GM18505 (cell line): ENCODE measurements around the gene AOAH.
A peak's percentile ranks its signal among the peaks of the same experiment; 100 is the strongest.

Experiments used
- ATAC-seq: cut with Tn5 transposase; IDR thresholded peaks from one replicate; pipeline ENCODE4 v1.9.1; 2021; ENCODE audit not compliant: unreplicated experiment
- POLR2A ChIP-seq: IDR thresholded peaks from 4 replicates; pipeline ENCODE4 v1.6.1; 2011; ENCODE audit warnings: borderline replicate concordance; ENCODE audit not compliant: insufficient read depth, insufficient read length; ENCODE audit errors: extremely low read depth

The AOAH gene, protein sequence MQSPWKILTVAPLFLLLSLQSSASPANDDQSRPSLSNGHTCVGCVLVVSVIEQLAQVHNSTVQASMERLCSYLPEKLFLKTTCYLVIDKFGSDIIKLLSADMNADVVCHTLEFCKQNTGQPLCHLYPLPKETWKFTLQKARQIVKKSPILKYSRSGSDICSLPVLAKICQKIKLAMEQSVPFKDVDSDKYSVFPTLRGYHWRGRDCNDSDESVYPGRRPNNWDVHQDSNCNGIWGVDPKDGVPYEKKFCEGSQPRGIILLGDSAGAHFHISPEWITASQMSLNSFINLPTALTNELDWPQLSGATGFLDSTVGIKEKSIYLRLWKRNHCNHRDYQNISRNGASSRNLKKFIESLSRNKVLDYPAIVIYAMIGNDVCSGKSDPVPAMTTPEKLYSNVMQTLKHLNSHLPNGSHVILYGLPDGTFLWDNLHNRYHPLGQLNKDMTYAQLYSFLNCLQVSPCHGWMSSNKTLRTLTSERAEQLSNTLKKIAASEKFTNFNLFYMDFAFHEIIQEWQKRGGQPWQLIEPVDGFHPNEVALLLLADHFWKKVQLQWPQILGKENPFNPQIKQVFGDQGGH

DNA sequence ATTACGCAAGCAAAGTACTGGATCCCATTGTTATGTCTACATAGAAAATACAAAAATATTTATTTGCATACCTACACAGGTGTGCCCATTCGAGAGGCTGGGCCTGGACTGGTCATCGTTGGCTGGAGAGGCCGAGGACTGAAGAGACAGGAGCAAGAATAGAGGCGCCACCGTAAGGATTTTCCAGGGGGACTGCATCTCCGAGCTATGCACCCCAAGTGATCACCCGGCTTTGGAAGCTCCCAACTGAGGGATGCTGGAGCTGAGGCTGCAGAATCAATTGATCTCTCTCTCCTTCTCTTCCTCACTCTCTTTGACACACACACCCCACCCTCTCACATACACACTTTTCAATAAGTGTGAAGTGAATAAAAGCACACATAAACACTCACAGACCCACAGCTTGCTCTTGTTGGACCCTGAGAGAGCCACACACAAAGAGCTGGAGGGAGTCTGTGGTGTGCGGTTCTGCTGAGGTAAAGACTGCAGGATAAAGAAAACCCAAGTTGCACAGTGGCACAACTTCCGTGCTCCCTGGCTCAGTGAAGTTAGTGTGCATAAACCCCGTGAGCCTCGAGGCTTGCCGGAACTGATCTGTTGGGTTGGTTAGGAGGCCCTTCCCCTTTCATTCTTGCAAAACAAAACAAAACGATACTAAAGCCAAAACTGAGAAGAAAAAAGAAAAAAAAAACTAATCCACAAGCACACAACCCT is at the start of gene AOAH:
AOAH (minus strand) TSS at position 544 of the 714 bp plus-strand sequence; CDS start at position 198, 346 bp downstream.
- TF ChIP-seq POLR2A = no peak
- peak; percentile 88 for ATAC-seq

DNA sequence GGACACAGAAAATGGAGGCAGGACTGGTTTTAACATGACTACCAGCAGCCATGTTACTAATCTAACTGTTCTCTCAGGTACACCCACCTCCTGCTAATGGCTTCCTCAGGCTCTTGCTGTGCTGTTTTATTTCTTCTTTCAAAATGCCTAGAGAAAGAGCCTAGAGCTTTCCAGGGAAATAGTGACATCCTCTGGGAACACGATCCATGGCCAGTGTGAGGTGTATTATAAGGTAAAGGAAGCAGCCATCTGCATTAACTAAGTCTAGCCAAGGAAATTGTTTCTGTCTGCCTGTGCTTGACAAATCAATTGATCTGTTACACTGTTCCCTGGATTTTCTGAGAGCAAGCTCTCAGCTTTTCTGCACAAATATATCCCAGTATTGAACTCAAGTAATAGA is 42.2 kb upstream of the AOAH start:
- TF ChIP-seq POLR2A = no peak
- no peak for ATAC-seq

DNA sequence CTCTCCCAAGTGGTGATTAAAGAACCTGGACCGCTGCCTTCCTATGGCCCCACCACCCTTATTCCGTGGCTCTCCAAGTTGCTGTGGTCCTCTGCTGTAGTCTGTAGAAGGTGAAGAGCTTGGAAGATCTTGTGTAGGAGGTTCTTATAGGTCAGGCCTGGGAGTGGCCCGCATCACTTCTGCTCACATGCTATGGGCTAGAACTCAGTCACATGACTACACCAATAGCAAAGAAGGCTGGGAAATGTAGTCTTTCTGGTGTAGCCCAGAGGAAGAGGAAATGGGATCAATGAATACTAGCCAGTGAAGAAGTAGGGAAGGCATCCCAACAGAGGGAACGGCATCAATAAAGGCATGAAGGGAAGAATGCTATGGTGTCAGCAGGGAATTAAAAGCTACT is 41.3 kb upstream of the AOAH start:
- no peak for ATAC-seq

DNA sequence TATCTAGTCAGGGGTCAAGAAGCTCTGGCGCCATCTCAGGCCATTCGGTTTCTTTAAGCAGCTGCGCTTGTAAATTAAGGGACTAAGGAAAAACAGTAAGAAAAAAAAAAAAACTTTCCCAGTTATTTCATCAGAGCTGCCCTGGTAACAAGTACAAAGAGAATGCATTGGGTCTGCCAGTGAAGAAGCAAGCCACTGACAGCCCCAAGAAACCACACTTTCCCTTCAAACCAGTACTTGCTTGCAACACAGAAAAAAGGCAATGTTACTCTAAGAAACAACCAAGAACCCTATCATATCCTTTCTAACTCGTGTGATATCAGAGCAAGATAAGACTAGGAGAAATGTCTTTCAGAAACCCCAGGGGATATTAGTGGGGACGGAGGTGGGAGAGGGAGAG is 40.6 kb upstream of the AOAH start:
- no peak for ATAC-seq
- TF ChIP-seq POLR2A = no peak

More for the DNA sequence above, 41.3 kb upstream of the AOAH start:
- TF ChIP-seq POLR2A = no peak

DNA sequence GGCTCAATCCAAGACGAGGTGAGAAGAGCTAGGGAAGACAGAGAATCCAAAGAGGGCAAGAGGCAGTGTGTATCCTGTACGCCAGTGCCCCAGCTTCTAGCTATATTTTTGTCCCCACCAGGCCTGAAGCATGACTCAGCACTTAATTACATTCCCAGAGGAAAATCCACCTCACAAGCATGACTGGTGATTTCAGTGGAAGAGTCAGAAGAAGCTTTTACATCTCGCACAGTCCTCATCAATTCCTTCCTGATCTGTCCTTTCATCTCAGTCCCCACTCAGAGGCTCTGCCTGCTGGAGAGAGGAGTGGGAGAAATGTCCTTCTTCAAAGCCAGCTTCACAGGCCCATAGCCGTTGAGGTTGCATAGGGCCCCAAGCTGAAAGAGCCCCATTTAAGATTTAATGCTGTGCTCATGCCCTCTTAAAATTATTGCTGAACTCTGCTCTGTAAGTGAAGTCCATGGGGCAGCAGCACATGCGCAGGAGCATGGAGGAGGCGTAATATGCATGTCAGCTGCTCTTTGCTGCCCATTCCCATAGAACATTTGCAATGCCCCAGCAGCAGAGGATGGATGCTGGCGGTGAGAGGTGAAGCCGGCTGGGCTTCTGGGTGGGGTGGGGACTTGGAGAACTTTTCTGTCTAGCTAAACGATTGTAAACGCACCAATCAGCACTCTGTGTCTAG is 39.0 kb upstream of the AOAH start:
- ATAC-seq = no peak
- no peak for TF ChIP-seq POLR2A

DNA sequence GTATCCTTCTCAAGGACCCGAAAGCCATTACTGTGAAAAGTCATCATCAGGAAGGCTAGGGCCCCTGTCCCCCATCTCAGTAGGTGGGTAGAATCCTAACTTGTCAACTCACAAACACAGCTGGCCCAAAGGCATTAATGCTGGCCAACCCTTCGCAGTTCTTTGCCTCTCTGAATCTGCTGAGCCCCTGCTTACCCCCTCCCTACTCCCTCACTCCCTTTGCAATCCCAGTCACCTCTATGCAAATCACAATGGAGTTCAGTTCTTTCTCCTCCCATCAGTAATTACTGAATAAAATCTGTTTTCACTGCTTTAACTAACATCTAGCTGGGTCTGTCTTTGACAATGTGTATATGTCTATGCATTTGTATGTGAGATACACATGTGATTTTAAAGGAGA is 38.1 kb upstream of the AOAH start:
- ATAC-seq = no peak
- no peak for TF ChIP-seq POLR2A

DNA sequence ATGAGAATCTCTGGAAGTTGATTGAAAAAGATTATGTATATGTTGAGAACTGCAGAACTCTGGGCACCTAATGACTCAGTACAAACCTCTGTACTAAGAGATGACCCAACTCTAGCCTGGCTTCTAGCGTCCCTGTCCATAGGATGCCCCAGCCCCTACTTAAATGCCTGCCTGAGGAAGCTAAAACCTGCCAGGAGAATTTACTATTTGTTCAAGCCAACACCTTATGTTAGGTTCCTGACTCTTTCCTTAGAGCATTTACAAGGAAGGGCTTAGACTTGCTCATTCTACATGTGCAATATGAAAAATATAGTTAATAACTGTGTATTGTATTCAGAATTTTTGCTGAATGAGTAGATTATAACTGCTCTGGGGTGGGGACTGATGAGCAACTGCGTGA is 37.5 kb upstream of the AOAH start:
- no peak for TF ChIP-seq POLR2A
- no peak for ATAC-seq

DNA sequence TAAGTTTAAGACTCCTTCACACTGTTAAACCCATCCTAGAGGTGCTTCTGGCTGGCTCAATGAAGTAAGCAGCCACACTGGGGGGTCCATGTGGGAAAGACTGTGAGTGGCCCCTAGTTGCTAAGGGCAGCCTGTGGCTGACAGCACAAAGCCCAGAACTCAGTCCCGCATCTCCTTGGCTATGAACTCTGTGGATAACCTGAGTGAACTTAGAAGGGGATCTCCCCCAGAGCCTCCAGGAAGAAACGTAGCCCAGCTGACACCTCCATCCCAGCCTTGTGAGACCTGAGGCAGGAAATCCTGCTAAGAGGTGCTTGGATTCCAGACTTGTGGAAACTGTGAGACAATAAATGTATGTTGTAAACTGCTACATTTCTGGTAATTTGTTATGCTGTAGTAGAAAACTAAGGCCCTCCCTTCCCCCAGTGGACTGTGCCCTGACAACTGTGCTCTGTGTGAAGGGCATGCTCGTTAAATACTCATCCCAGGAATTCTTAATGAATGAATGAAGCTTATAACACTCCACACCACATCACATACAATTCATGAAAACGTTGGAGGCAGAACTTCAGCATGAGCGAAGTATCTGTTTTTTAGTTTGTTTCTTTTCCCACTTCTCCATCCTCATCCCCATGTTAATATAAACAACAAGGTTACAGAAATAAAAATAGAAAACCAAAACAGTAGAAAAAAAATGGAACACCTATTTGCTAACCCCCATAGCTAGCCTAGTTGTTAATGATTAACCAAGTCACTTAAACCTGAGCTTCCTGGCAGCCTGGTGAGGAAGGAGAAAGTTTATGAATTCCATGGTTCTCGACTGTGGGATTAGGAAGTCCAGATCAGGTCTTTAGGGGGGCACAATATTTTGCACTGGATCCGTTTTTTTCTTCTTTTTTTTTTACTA is 36.8 kb upstream of the AOAH start:
- ATAC-seq = no peak
- TF ChIP-seq POLR2A = no peak

DNA sequence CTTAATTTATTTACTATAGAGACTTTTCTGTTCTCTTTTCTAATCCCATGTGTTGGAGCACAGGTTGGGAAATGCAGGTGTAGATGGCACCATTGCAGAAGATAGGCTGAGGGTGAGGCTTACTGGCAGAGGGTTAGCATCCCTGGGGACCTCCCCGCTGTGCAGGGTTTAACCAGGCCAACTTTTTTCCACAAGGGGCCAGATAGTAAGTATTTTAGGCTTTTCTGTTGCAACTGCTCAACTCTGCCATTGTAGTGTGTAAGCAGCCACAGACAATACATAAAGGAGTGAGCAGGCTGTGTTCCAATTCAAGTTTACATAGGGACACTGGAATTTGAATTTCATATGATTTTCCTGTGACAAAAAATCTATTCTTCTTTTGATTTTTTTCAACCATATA is 34.6 kb upstream of the AOAH start:
- no peak for TF ChIP-seq POLR2A
- ATAC-seq = no peak

DNA sequence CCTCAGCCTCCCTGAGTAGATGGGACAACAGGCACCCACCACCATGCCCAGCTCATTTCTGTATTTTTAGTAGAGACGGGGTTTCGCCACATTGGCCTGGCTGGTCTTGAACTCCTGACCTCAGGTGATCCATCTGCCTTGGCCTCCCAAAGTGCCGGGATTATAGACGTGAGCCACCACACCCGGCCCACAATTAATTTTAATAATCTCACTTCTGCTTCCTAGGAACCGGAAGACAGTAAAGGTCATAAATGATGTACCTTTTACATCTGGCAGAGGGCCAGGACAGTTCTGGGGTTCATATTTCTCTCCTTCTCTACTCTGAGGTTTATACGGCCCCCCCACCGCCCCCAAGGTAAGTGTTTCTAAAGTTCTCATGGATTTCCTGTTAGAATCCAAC is 31.2 kb upstream of the AOAH start:
- peak; percentile 48 for ATAC-seq
- no peak for TF ChIP-seq POLR2A

DNA sequence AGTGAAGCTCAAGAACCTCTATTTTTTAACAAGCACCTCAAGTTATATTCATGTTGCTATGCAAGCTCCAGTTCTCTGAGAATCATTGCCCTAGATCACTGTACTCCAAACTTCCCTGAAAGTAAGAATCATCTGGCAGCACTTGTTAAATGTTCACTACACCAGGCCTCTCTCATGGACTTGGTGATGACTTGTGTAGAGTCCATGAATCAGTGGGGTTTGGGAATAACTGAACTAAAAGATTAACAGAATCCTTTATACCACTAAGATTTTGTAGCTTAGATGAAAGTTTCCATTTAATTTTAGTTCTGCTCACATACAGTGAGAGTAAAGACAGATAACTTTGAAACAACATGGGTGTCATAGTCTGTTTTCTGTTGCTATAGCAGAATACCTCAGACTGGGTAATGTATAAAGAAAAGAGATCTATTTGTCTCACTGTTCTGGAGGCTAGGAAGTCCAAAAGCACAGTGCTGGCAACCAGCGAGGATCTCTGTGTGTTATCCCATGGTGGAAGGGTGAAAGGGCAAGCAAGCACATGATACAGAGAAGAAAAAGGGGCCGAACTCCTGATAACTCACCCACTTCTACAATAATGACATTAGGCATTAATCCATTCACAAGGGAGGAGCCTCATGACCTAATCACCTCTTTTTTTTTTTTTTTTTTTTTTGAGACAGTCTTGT is 27.9 kb upstream of the AOAH start:
- no peak for TF ChIP-seq POLR2A
- ATAC-seq = no peak

DNA sequence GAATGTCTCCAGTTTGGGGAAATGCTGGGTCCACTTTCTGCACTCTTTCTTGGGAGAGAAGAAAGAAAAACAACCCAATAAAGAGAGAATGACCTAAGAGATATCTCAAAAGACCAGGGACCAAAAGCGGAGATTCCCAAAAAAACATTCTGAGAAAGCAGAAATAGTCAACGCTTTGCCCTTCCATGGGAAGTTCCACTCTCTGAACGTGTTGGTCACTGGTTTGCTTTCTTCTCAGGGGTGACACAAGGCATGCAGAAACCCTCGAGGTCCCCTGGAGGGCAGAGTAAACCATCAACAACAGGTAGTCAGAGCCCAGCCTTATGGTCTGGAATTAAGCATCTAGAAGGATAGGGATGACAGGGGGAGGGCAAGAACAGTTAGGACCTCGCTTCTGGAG is 26.2 kb upstream of the AOAH start:
- no peak for ATAC-seq
- TF ChIP-seq POLR2A = no peak
